ENCODE measurements around the gene PCCA.

DNA sequence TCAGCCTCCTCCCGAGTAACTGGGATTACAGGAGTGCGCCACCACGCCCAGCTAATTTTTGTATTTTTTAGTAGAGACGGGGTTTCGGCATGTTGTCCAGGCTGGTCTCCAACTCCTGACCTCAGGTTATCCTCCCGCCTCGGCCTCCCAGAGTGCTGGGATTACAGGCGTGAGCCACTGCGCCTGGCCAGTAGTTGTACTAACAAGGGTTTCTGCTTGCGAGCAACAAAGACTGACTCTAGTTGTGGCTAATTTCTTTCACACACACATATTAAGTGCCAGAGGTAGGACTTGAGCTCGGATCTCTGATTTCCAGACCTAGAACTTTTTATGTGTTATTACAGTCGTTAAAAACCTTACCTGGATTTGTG lies 635 bp upstream of the PCCA start:
- no peak for TF ChIP-seq GATA2 (IDR thresholded peaks at IDR 0.05; ENCODE audit: low read depth, low read length)
- no peak for TF ChIP-seq GATA3 (IDR thresholded peaks at IDR 0.05; ENCODE audit: low read depth, low read length)

Measured in SH-SY5Y (cell line).